ENCODE results near the gene BCAN.

GRCh38 chr1:156680056-156680455 is 38.1 kb downstream of the BCAN start:
- TF ChIP-seq CTCF (IDR thresholded peaks at IDR 0.05) (no peak), POLR2A (IDR thresholded peaks at IDR 0.05) (no peak)
